Activated naive CD4-positive, alpha-beta T cell treated with anti-CD3 and anti-CD28 coated beads, Interleukin-2, amount 10 ng/mL, durations not matched to agents 7 days and 5 days (primary cell): ENCODE measurements around the gene YKT6.

Experiments
- CTCF ChIA-PET: fragments of 350-600 bp; sonication (Branson Sonifier 250); formaldehyde crosslinking; loops from one replicate; lab custom pipeline; 2021; ENCODE audit warnings: antibody characterized with exemption; lab: Charles Lee
- DNase-seq: peaks from one replicate; pipeline ENCODE4 v3.0.0-alpha.2; 2020
- H3K27ac Mint-ChIP-seq: one replicate; pipeline ENCODE4 v1.8.0; 2021; ENCODE audit warnings: mild to moderate bottlenecking, moderate library complexity, mixed read lengths
- H3K27me3 Mint-ChIP-seq: one replicate; pipeline ENCODE4 v1.8.0; 2021; ENCODE audit warnings: mild to moderate bottlenecking, mixed read lengths
- H3K36me3 Mint-ChIP-seq: one replicate; pipeline ENCODE4 v1.8.0; 2021; ENCODE audit warnings: mixed read lengths
- H3K4me1 Mint-ChIP-seq: one replicate; pipeline ENCODE4 v1.8.0; 2021; ENCODE audit warnings: mixed read lengths
- H3K4me3 Mint-ChIP-seq: one replicate; pipeline ENCODE4 v1.8.0; 2021; ENCODE audit warnings: mild to moderate bottlenecking, moderate library complexity, mixed read lengths
- H3K9me3 Mint-ChIP-seq: one replicate; pipeline ENCODE4 v1.8.0; 2021; ENCODE audit warnings: mixed read lengths

The YKT6 gene

DNA sequence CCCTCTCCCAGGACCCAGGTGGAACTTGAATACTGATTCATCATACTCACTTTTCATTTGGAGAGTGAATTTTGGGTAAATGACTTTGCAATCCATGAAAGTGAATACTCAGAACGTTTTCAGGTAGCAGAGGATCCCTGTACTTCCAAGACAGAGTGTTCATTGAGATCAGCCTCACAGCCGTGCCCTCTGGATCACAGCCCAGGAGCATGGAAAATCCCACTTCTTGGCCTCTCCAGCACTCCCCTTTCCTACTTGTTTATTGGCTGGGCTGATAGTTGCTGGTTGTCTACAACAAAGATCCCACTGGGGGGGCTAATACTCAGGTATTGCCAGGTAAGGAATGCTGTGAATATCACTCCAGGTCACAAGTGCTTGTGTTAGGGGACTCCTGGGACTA is 17.4 kb upstream of the YKT6 start:
- no peak overlapping the region for H3K4me3 Mint-ChIP-seq
- CTCF ChIA-PET = interaction anchor here (0.6 kb wide), 1 partner anchor 1057 kb away, joined by 3 read pairs; no protein-coding TSS in a partner anchor

DNA sequence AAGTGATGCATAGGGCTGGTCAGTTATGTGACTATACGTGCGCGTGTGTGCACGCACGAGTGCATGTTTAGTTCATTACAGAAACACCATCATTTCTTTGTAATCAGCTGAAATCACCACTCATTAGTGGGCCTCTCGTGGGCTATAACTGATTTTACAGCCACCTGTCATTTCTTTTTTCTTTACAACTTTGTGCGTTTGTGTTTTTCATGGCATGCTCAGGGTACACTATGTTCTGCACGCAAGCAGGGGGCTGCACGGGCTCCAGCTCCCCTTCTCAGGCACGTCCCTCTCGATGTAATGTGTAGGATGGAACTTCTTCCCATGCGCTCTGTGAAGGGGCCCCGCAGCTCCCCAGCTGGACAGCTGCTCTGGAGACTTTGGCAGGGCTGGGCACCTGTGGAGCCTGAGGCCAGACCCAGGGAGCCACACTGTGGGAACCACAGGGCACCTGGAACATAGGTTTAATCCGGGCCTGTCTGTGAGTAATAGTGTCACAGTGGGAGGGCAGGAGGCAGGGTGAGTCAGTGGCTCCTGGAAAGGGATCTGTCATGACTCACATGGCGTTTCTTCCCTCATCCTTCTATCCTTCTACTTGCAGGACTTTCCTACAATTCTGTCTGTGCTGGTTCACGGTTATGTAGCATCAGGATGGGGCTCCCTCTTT is 16.4 kb upstream of the YKT6 start:
- no peaks in the 10 kb centered on the region for H3K4me1 Mint-ChIP-seq
- CTCF ChIA-PET = no interaction called here
- no peak overlapping the region for H3K4me3 Mint-ChIP-seq
- peaks cover 17% of the 10 kb centered on the region for H3K27me3 Mint-ChIP-seq
- no peaks in the 10 kb centered on the region for H3K36me3 Mint-ChIP-seq
- peaks cover 14% of the 10 kb centered on the region for H3K9me3 Mint-ChIP-seq
- no peak for DNase-seq
- H3K27ac Mint-ChIP-seq = no peak overlapping the region

More for the DNA sequence above, 17.4 kb upstream of the YKT6 start:
- no peak for DNase-seq
- Mint-ChIP-seq H3K4me1 (no peaks in the 10 kb centered on the region), H3K36me3 (no peaks in the 10 kb centered on the region), H3K27ac (no peak overlapping the region), H3K27me3 (peaks cover 17% of the 10 kb centered on the region), H3K9me3 (peaks cover 14% of the 10 kb centered on the region)

DNA sequence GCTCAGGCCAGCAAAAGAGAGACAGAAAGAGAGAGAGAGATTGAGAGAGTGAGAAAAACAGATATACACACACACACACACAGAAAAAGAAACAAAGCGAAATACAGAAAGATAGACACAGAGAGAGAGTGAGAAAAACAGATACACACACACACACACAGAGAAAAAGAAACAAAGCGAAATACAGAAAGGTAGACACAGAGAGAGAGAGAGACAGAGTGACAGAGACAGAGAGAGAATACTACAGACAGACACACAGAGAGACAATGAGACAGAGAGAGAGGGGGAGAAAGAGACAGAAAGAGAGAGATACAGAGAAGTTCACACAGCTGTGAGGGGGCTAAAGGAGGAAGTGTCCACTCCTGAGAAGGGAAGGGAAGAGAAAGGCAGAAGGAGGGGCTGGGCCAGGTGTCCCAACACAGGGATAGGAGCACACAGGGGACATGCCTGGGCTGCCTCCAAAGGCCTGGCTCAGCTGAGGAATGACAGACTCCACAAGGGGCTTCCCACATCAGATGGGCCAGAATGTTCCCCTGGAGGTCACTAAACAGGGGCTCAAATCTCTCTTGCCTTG is 15.8 kb upstream of the YKT6 start:
- Mint-ChIP-seq H3K9me3 (peaks cover 14% of the 10 kb centered on the region), H3K4me1 (no peaks in the 10 kb centered on the region), H3K36me3 (no peaks in the 10 kb centered on the region), H3K27ac (no peak overlapping the region), H3K4me3 (no peak overlapping the region), H3K27me3 (peaks cover 17% of the 10 kb centered on the region)
- CTCF ChIA-PET = no interaction called here
- DNase-seq = no peak

DNA sequence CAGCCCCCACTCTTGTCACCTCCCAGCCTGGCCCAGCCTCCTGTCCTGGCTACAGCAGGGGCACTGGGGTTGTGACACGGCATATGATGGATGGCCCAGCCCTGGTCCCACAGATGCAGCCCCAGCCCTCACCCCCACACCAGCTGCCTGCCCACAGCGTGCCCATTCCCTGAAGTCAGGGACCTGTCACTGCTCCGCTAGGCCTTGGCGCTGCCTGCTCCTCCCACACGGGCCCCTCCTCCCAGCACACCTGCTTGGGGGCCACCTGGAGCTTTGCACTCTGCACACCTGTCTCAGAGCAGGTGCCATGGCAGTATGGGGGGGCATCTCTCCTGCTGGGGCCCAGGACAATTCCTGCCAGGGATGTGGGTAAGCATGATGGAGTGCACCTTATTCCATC is 15.0 kb upstream of the YKT6 start:
- Mint-ChIP-seq H3K27me3 (peaks cover 17% of the 10 kb centered on the region), H3K4me1 (no peaks in the 10 kb centered on the region), H3K36me3 (no peaks in the 10 kb centered on the region), H3K9me3 (peaks cover 14% of the 10 kb centered on the region), H3K27ac (no peak overlapping the region), H3K4me3 (no peak overlapping the region)
- CTCF ChIA-PET = no interaction called here
- no peak for DNase-seq

DNA sequence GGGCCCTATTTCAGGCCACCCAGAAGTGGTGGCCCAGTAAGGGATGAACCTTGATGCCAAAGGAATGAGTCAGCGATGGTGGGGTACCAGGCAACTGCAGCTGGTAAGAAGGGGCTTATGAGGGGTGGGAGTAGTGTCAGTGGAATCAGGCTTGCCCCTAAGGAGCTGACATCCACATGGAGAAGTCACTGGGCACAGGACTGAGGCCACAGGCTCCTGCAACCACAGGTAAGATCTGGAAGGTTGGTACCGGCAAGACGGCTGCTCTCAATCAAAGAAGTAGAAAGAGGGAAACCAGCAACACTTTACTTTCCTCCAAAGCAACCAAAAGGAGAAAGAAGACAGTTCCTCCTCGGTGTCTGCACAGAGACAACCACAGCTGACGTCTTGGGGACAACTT is 14.0 kb upstream of the YKT6 start:
- H3K27me3 Mint-ChIP-seq = peaks cover 17% of the 10 kb centered on the region
- DNase-seq = no peak
- no peak overlapping the region for H3K27ac Mint-ChIP-seq
- H3K4me1 Mint-ChIP-seq = no peaks in the 10 kb centered on the region
- H3K9me3 Mint-ChIP-seq = peaks cover 14% of the 10 kb centered on the region
- no peak overlapping the region for H3K4me3 Mint-ChIP-seq
- CTCF ChIA-PET = no interaction called here
- no peaks in the 10 kb centered on the region for H3K36me3 Mint-ChIP-seq

DNA sequence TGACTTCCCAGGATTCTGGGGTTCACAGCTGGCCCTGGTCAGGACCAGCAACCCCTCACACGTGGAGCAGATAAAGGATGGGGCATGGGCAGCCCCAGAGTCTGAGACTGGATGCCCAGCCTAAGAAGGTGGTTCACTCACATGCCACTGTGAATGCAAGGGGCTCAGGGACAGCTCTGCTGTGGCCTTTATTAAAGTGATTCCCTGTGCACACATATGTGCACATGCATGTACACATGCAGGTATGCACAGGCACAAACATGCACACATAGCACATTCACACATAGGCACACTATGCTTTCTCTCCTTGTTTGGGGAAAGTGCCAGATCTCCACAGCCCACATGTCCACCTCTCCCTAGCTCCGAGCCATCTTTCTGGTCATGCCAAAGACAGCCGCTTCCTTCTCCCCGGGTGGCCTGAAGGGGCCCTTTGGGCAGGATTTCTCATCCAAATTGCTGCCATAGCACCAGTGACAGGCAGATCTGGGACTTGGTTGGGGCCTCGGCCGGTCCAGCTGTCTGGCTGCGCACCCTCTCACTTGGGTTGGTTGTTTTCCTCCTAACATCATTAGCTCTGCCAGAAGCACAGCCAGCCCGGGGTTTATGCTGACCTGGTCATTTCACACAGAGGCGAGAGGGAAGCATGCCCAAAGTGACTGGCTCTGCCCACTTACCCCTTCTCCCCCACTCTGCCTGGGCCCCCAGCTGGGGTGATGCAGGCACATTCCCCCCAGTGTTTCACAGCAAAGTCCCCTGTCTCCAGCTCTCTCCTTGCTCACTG is 13.0 kb upstream of the YKT6 start:
- H3K36me3 Mint-ChIP-seq = no peaks in the 10 kb centered on the region
- H3K4me3 Mint-ChIP-seq = no peak overlapping the region
- CTCF ChIA-PET = no interaction called here
- H3K27me3 Mint-ChIP-seq = peaks cover 19% of the 10 kb centered on the region
- H3K4me1 Mint-ChIP-seq = no peaks in the 10 kb centered on the region
- DNase-seq = no peak
- peaks cover 4% of the 10 kb centered on the region for H3K9me3 Mint-ChIP-seq
- no peak overlapping the region for H3K27ac Mint-ChIP-seq

DNA sequence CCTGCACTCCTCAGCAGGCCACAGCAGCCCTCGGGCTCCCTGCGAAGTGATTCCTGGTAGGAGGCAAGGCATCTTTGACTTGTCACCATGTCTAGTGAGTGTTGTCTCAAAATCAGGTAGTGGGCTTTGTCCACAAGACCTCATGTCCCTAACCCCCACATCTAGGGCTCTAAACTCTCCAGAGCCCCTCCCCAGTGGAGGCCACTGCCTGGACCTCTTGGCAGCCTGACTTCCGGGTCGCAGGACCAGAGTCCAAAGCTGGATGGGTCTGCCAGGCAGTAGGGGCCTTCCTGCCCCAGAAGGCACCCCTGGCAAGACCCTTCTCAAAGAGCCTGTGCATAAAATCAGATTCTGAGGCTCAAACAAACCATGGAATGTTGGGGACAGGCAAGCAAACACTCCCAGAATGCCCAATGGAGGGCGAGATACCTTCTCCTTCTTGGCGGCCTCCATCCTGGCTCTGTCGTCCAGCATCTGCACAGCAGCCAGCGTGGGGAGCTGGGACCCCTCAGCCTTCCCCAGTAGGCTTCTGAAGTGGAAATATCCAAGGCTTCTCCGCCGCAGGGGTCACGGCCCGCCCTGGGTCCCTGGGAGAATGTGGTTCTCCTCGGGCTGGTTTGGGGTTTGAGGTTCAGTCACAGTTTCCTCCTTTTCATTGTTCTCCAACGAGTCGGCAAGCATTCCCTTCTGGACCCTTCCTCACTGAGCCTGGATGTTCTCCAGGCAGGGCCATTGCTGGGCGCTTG is 12.1 kb upstream of the YKT6 start:
- CTCF ChIA-PET = no interaction called here
- H3K36me3 Mint-ChIP-seq = no peaks in the 10 kb centered on the region
- H3K27ac Mint-ChIP-seq = no peak overlapping the region

DNA sequence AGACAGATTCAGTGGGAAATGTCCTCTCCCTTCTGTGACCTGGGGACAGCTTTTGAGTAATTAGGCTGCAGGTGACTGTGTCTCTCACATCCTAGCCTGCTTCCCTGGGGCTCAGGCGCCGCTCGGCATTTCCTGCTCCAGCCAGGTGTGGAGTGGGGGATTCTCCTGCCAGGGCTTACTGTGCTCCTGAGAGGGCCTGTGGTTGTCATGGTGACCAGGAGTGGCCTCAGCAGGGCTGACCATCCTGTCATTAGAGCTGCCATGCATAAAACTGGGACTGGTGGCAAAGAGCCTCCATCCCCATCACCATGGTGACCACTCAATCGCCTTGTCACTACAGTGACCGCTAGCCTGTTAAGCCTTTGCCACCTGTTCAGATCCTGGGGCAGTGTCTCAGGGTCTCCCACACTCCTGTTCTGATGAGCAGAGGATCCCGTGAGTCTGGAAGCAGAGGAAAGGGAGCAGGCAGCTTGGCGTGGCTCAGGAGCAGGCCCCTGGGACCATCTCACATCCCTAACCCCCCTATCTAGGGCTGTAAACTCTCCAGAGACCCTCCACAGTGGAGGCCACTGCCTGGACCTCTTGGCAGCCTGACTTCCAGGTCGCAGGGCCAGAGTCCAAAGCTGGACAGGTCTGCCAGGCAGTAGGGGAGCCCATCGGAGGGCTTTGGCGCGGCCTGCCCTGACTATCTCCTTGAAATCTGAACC is 11.3 kb upstream of the YKT6 start, which contains the start of gene GCK:
GCK (minus strand) TSS at position 154 of the 707 bp plus-strand sequence. CDS start 486 bp downstream, outside the sequence.
- Mint-ChIP-seq H3K4me1 (no peaks in the 10 kb centered on the region), H3K27me3 (peaks cover 16% of the 10 kb centered on the region), H3K36me3 (no peaks in the 10 kb centered on the region), H3K4me3 (no peak within 1 kb of the TSS), H3K27ac (no peak within 1 kb of the TSS), H3K9me3 (no peaks in the 10 kb centered on the region)
- CTCF ChIA-PET = no interaction called here
- no peak for DNase-seq

More for the DNA sequence above, 12.1 kb upstream of the YKT6 start:
- DNase-seq = no peak
- Mint-ChIP-seq H3K27me3 (peaks cover 12% of the 10 kb centered on the region), H3K4me1 (no peaks in the 10 kb centered on the region), H3K4me3 (no peak overlapping the region), H3K9me3 (no peaks in the 10 kb centered on the region)

DNA sequence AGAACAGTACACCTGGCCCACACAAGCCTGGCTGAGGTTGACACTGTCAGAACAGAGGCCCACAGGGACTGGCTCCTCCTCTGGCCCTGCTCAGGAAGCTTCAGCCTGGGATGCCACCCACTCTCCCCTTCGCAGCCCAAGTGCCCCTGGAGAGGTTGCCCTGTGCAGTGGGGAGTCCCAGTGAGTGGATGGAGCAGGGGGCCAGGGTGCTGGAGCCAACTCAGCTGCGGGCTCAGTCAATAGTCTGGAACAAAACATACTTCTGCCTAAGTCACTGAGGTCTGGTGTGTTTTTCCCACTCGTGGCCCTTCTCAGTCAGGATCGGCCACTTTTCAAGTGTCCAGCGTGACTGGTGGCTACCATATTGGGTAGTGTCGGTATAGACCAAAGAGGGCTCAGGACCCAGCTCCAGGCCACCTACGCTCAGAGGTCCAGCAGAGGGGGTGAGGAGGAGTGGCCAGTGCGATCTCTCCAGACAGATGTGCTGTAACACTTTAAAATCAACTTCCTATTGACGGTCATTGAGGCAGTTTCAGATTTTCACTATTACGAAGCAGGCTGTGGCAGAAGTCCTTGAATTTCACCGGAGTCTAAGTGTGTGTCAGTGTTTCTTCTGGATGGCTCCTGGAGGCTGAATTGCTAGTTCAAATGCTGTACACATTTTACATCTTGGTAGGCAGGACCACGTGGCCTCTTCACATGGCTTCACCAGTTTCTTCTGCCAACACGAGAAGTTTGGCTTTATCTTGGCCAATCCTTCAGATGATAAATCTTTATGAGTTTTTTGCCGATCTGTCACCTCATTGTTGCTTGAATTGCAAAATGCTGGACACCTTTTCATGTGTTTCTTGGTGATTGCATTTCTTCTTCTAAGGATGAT is 10.5 kb upstream of the YKT6 start:
- H3K4me3 Mint-ChIP-seq = no peak overlapping the region
- H3K27me3 Mint-ChIP-seq = peaks cover 16% of the 10 kb centered on the region
- H3K4me1 Mint-ChIP-seq = no peaks in the 10 kb centered on the region
- DNase-seq = no peak
- no peaks in the 10 kb centered on the region for H3K9me3 Mint-ChIP-seq
- H3K36me3 Mint-ChIP-seq = no peaks in the 10 kb centered on the region
- H3K27ac Mint-ChIP-seq = no peak overlapping the region
- CTCF ChIA-PET = no interaction called here

DNA sequence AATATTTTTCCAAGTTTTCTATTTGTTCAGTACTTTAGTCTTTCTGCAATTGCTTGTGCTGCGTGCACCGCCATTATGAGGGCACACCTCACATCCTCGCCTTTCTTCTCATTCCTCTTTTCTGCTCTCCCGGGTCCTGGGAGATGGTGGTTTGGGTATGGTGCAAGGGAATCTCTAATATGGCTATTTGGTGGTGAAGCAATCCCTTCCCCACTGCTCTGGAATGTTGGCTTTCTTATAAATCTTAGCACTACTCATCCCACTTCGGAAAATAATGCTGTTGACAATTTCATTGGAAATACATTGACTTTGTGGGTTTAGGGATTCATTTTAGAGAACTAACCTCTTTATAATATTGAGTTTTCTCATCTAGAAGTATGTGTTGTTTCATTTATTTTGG is 9.6 kb upstream of the YKT6 start:
- DNase-seq = no peak
- H3K4me3 Mint-ChIP-seq = no peak overlapping the region
- H3K27ac Mint-ChIP-seq = no peak overlapping the region
- CTCF ChIA-PET = no interaction called here
- no peaks in the 10 kb centered on the region for H3K9me3 Mint-ChIP-seq
- H3K4me1 Mint-ChIP-seq = peaks cover 5% of the 10 kb centered on the region
- H3K36me3 Mint-ChIP-seq = no peaks in the 10 kb centered on the region
- H3K27me3 Mint-ChIP-seq = peaks cover 16% of the 10 kb centered on the region

DNA sequence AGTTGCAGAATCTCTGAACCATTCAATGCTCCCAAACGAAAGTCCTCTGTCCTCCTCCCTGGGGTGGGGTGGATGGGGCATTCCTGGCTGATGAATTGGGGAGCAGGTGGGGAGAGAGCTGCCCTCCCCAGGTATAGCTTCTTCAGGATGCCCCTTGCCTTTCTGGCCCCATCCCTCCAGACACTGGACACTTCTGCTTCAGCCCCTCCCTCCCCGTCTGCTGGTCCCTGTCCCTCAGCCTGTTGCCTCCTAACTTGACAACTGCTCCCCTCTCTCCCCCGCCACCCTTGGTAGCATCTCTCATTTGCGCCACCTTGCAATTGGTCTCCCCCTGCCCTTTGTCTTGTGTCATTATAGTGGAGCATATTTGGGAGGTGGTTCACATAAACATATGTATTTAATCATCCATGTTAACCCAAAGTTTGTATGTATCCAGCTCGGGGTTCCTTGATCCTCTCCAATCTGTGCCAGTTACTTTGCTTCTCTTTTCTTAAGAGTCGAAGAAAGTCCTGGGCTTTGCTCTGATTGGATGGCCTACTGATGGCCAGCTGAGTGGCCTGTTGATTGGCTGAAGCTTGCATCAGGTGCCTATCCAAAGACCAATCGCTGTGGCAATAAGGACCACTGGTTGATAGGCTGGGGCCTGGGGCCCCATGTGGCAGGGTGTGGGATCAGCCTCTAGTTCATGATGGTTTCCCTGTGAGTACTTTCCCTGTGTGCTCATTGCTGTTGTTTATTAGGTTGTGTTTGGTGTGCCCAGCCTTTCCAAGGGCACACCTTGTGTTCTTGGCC is 7.6 kb upstream of the YKT6 start:
- Mint-ChIP-seq H3K36me3 (no peaks in the 10 kb centered on the region), H3K27ac (no peak overlapping the region), H3K27me3 (peaks cover 26% of the 10 kb centered on the region), H3K4me1 (peaks cover 8% of the 10 kb centered on the region), H3K9me3 (no peaks in the 10 kb centered on the region), H3K4me3 (no peak overlapping the region)
- DNase-seq = no peak
- CTCF ChIA-PET = no interaction called here

DNA sequence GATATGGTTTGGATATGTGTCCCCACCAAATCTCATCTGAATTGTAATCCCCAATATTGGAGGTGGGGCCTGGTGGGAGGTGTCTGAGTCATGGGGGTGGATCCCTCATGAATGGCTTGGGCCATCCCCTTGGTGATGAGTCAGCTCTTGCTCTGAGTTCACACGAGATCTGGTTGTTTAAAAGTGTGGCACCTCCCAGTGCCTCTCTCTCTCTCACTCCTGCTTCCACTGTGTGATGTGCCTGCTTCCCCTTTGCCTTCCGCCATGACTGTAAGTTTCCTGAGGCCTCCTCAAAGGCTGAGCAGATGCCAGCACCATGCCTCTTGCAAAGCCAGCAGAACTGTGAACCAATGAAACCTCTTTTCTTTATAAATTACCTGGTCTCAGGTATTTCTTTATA is 6.7 kb upstream of the YKT6 start:
- Mint-ChIP-seq H3K27ac (no peak overlapping the region), H3K4me1 (peaks cover 8% of the 10 kb centered on the region), H3K9me3 (no peaks in the 10 kb centered on the region), H3K27me3 (peaks cover 24% of the 10 kb centered on the region), H3K4me3 (no peak overlapping the region), H3K36me3 (no peaks in the 10 kb centered on the region)
- no peak for DNase-seq
- CTCF ChIA-PET = interaction anchor here (0.8 to 1.2 kb wide), 2 partner anchors 63 to 116 kb away, joined by 3 to 4 read pairs; no protein-coding TSS in a partner anchor
